Measurements from ENCODE around the gene EFHD2. TPM values are rescaled to one million over a fixed set of nuclear protein-coding genes. Genes with fewer than 3 reads are reported as not detected.

The EFHD2 gene
- total RNA-seq, 1 experiment from 2014 or later = 69.7 TPM

GRCh38 chr1:15440357-15440756, 30.7 kb downstream of the EFHD2 start (continued):
- TF ChIP-seq ATF3 (IDR thresholded peaks at IDR 0.05) = no peak
- TF ChIP-seq CTCF (IDR thresholded peaks at IDR 0.05 in 2 of 3, conservative IDR thresholded peaks at IDR 0.05 in 1 of 3; ENCODE audit: borderline replicate concordance in 1 of 3, insufficient read depth in 1 of 3, low read depth in 2 of 3, low read length in 2 of 3) = no peak
- no peak for TF ChIP-seq POLR2A (IDR thresholded peaks at IDR 0.05; ENCODE audit: borderline replicate concordance, extremely low read depth, insufficient read depth, insufficient read length)
- no peak for TF ChIP-seq TCF7L2 (IDR thresholded peaks at IDR 0.05; ENCODE audit: borderline replicate concordance, extremely low read depth, insufficient read depth, insufficient read length)
- no peak for TF ChIP-seq EZH2phosphoT487 (IDR thresholded peaks at IDR 0.05; ENCODE audit: borderline replicate concordance)

GRCh38 chr1:15441247-15441646, 31.6 kb downstream of the EFHD2 start:
- DNase-seq (ENCODE audit: low read depth, low spot score) = no peak
- H3K79me2 ChIP-seq (ENCODE audit: insufficient read depth, low read length) = no peaks in the 10 kb centered on the region

More at GRCh38 chr1:15441247-15441646, 31.6 kb downstream of the EFHD2 start:
- Histone ChIP-seq H4K20me1 (ENCODE audit: insufficient read depth) (no peaks in the 10 kb centered on the region), H2AFZ (ENCODE audit: low read depth, low read length, poor library complexity, severe bottlenecking) (no peak overlapping the region), H3K4me1 (ENCODE audit: control insufficient read depth in 1 of 2, insufficient read depth in 2 of 2, low read length in 2 of 2) (no peaks in the 10 kb centered on the region), H3K9ac (ENCODE audit: low read length) (no peak overlapping the region), H3K9me3 (ENCODE audit: control insufficient read depth in 1 of 2, insufficient read depth in 1 of 2, low read depth in 1 of 2, low read length in 2 of 2) (no peaks in the 10 kb centered on the region), H3K36me3 (ENCODE audit: control insufficient read depth in 1 of 2, insufficient read depth in 2 of 2, low read length in 2 of 2) (no peaks in the 10 kb centered on the region), H3K9me2 (ENCODE audit: insufficient read depth) (no peaks in the 10 kb centered on the region), H3K4me3 (replicated peaks in 1 of 2; ENCODE audit: low read depth in 1 of 2, low read length in 2 of 2) (no peak overlapping the region), H3K27me3 (ENCODE audit: insufficient read depth, low read length) (no peaks in the 10 kb centered on the region), H3K4me2 (ENCODE audit: low read length) (no peak overlapping the region), H3K27ac (ENCODE audit: low read depth, low read length) (no peak overlapping the region)
- POLR2A ChIA-PET = no interaction called here
- RAD21 ChIA-PET (ENCODE audit: low non-redundant PET in 1 of 2, low total read pairs in 2 of 2, uncharacterized antibody in 2 of 2, unreplicated experiment in 2 of 2) = no interaction called here
- TF ChIP-seq REST (IDR thresholded peaks at IDR 0.05; ENCODE audit: low read depth) (no peak), ATF3 (IDR thresholded peaks at IDR 0.05) (no peak)
- no TSS peak for BruUV-seq (replicated peaks)
- CTCF ChIA-PET = no interaction called here
- no peak for ATAC-seq
- intact Hi-C loops (cut with micrococcal nuclease) = no loop called here

Data from HCT116 (cell line).